HepG2 (cell line): Measurements from ENCODE around the gene VIPR1. TPM values are rescaled to one million over a fixed set of nuclear protein-coding genes. Genes with fewer than 3 reads are reported as not detected.

ENCODE experiments used
- ATAC-seq: fragments of 200-7000 bp; cut with Tn5 transposase; 3 replicates; pipeline ENCODE4 v1.9.1; 2020; ENCODE audit warnings: mild to moderate bottlenecking, moderate library complexity
- BruUV-seq: library from RNA; stranded (reverse); fragments of 400-500 nt; replicated peaks from 2 replicates; lab custom pipeline; 2021; lab: Mats Ljungman, UMichigan
- CTCF ChIA-PET: fragments of 300-600 bp; formaldehyde crosslinking; extraction: SDS; loops from one replicate; lab custom pipeline; 2021; ENCODE audit warnings: low total read pairs, inconsistent platforms, low intra/inter-chr PET ratio; lab: Yijun Ruan, JAX
- POLR2A ChIA-PET: fragments of 350-600 bp; sonication (Branson Sonifier 250); formaldehyde crosslinking; loops from one replicate; lab custom pipeline; 2020; ENCODE audit warnings: antibody characterized with exemption, inconsistent platforms; lab: Yijun Ruan, JAX
- DNase-seq: peaks from one replicate; pipeline ENCODE4 v3.0.0-alpha.2; 2015; ENCODE audit warnings: low spot score
- FAIRE-seq: peaks from 3 replicates; lab custom pipeline; 2011; peaks lifted over from hg19 to GRCh38; lab: Jason Lieb, UNC
- H2AFZ ChIP-seq: one replicate; pipeline ENCODE4 v1.6.1; 2011; ENCODE audit warnings: low read length, inconsistent platforms
- H3K27ac ChIP-seq: fragments of 300-600 bp; 3 replicates; pipeline ENCODE4 v1.8.0; 2011; ENCODE audit warnings: mixed run types, mild to moderate bottlenecking, mixed read lengths, low read length, inconsistent platforms; ENCODE audit not compliant: insufficient read depth; ENCODE audit errors: extremely low read length
- H3K27me3 ChIP-seq, 2 experiments: fragments of 200-600 bp in 1 of 2; 2 replicates in 1 of 2; 3 replicates in 1 of 2; pipeline versions ENCODE4 v1.6.0 to v1.8.0; 2011; ENCODE audit warnings: low read length in 2 of 2, mild to moderate bottlenecking in 2 of 2, moderate library complexity in 2 of 2, inconsistent platforms in 1 of 2; ENCODE audit not compliant: insufficient read depth in 2 of 2, control insufficient read depth in 1 of 2
- H3K36me3 ChIP-seq, 2 experiments: fragments of 200-600 bp in 1 of 2; replicated peaks in 1 of 2; 2 replicates in 1 of 2; 3 replicates in 1 of 2; pipeline versions ENCODE4 v1.5.1 to v1.8.0; 2011; ENCODE audit warnings: low read length in 2 of 2, inconsistent platforms in 1 of 2; ENCODE audit not compliant: insufficient read depth in 2 of 2, control insufficient read depth in 1 of 2
- H3K4me1 ChIP-seq: 2 replicates; pipeline ENCODE4 v1.5.1; 2012; ENCODE audit warnings: low read length, inconsistent platforms; ENCODE audit not compliant: insufficient read depth
- H3K4me2 ChIP-seq: 2 replicates; pipeline ENCODE4 v1.6.0; 2011; ENCODE audit warnings: low read depth, low read length, inconsistent platforms
- H3K4me3 ChIP-seq, 3 experiments: fragments of 200-600 bp in 1 of 3; sonication (generic), shearing (Covaris generic) in 1 of 3; replicated peaks in 1 of 3; 2 replicates each; pipeline ENCODE4 v1.5.1; 2011 to 2016; ENCODE audit warnings: low read length in 3 of 3, inconsistent platforms in 2 of 3, low read depth in 2 of 3, mild to moderate bottlenecking in 2 of 3, control low read depth in 1 of 3, mixed read lengths in 1 of 3; ENCODE audit not compliant: insufficient read depth in 1 of 3
- H3K79me2 ChIP-seq: one replicate; pipeline ENCODE4 v1.6.1; 2011; ENCODE audit warnings: low read length, inconsistent platforms; ENCODE audit not compliant: insufficient read depth
- H3K9ac ChIP-seq: 2 replicates; pipeline ENCODE4 v1.6.0; 2011; ENCODE audit warnings: mild to moderate bottlenecking, low read depth, low read length, inconsistent platforms; ENCODE audit not compliant: insufficient read depth
- H3K9me3 ChIP-seq: 2 replicates; pipeline ENCODE4 v1.5.1; 2012; ENCODE audit warnings: mild to moderate bottlenecking, low read length
- H4K20me1 ChIP-seq: 2 replicates; pipeline ENCODE4 v1.6.0; 2011; ENCODE audit warnings: inconsistent platforms, mild to moderate bottlenecking, low read length, moderate library complexity; ENCODE audit not compliant: insufficient read depth
- HOXA7 ChIP-seq: sonication (generic); formaldehyde crosslinking; IDR thresholded peaks from 2 replicates; pipeline ENCODE4 v1.8.1; 2022; ENCODE audit warnings: mild to moderate bottlenecking, missing genetic modification reagents, moderate library complexity
- IKZF4 ChIP-seq: sonication (generic); formaldehyde crosslinking; IDR thresholded peaks from 2 replicates; pipeline ENCODE4 v1.5.1; 2020; ENCODE audit warnings: borderline replicate concordance, mild to moderate bottlenecking, low read depth, missing genetic modification reagents; ENCODE audit errors: not compliant biosample characterization
- MAZ ChIP-seq, 2 experiments: sonication (generic) in 1 of 2; formaldehyde crosslinking in 1 of 2; IDR thresholded peaks; 2 replicates each; pipeline versions ENCODE4 v1.5.0 to v1.6.1; 2012 to 2020; ENCODE audit warnings: low read depth in 2 of 2, mild to moderate bottlenecking in 2 of 2, borderline replicate concordance in 1 of 2, improper control_type of control experiment in 1 of 2, low read length in 1 of 2, missing genetic modification reagents in 1 of 2, moderate library complexity in 1 of 2
- ZFYVE20 ChIP-seq: sonication (generic); formaldehyde crosslinking; IDR thresholded peaks from 2 replicates; pipeline ENCODE4 v1.8.0; 2023; ENCODE audit warnings: low read depth, mild to moderate bottlenecking, moderate library complexity, missing genetic modification reagents, borderline replicate concordance
- ZSCAN9 ChIP-seq: IDR thresholded peaks from 2 replicates; pipeline ENCODE4 v1.6.1; 2016; ENCODE audit warnings: borderline replicate concordance
- ZUFSP ChIP-seq: sonication (generic); formaldehyde crosslinking; IDR thresholded peaks from 2 replicates; pipeline ENCODE4 v1.9.0; 2021; ENCODE audit warnings: missing genetic modification reagents, mild to moderate bottlenecking, borderline replicate concordance
- WGBS: methylation state at CpG from one replicate; pipeline ENCODE4 v1.1.6; 2017; ENCODE audit warnings: low lambda C conversion rate; 5-methylcytosine and 5-hydroxymethylcytosine counted together
- in situ Hi-C: cut with HindIII; loops from 2 replicates; pipeline ENCODE4 v1.10.0; 2017; ENCODE audit warnings: low pct_unique_long_range_greater_than_20kb; ENCODE audit not compliant: extremely low pct_ligation_motif_present
- intact Hi-C: fragments of 100-400 bp; cut with micrococcal nuclease; formaldehyde crosslinking; loops from one replicate; pipeline ENCODE4 v1.10.0; 2022; ENCODE audit not compliant: unreplicated experiment
- polyA plus RNA-seq, 8 experiments: library from polyadenylated mRNA; depleted of rRNA in 3 of 8; stranded (reverse) in 7 of 8; unstranded in 1 of 8; fragments of >200 nt; fragmentation: Illumina TruSeq in 4 of 8; extraction: Trizol in 4 of 8; gene quantifications; 2 replicates each; pipeline versions ENCODE4 v1.2.1 to v1.2.3, GENCODE V29; 2011 to 2016; ENCODE audit warnings: low read depth in 4 of 8, missing spikeins in 1 of 8, mixed read lengths in 1 of 8; ENCODE audit not compliant: insufficient read depth in 1 of 8
- total RNA-seq, 5 experiments: library from RNA; depleted of rRNA; stranded (reverse); fragments of >200 nt; fragmentation: Illumina TruSeq; extraction: Trizol; gene quantifications; 2 replicates each; pipeline ENCODE4 v1.2.3, GENCODE V29; 2016; ENCODE audit warnings: low read depth in 1 of 5

Gene VIPR1
- total and polyA plus RNA-seq, 2 of the 13 experiments (the other 11 are each of a cell fraction or from before 2014, with no cell fraction given) = 0.04 to 0.11 TPM

DNA sequence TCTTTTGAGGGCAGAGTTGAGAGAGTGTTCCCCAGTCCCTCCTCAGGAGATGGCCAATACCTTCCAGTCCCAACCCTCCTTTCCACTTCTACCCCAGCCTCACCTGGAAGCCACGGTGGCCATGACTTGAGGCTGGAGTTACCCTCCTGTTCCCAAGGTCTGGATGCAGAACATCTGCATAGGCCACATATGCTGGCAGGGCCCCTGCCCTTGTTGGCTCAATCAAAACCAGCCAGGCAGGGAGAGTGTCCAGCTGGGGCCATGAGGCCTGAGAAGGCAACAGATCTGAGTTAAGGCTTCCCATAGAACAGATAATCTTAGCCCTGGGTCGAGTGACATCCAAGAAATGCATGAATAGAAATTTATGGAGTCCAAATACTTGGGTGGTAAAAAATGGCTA, 23.6 kb upstream of the VIPR1 start:
- POLR2A ChIA-PET = no interaction called here
- no peak for TF ChIP-seq ZSCAN9 (CRISPR knock-in tag)
- no peak for TF ChIP-seq HOXA7 (CRISPR knock-in tag)
- no peak for TF ChIP-seq ZFYVE20 (CRISPR knock-in tag)
- no peak for TF ChIP-seq ZUFSP (CRISPR knock-in tag)
- TF ChIP-seq MAZ (IDR thresholded peaks at IDR 0.05; ENCODE audit: borderline replicate concordance, low read depth, low read length) = no peak
- no peak for TF ChIP-seq MAZ (CRISPR knock-in tag; IDR thresholded peaks at IDR 0.05; ENCODE audit: low read depth)
- no peak for TF ChIP-seq IKZF4 (CRISPR knock-in tag)
- 5% methylated on average over 2 of the region's 2 CpGs for WGBS
- intact Hi-C loops = no loop called here
- no peaks in the 10 kb centered on the region for H3K79me2 ChIP-seq
- no peak for FAIRE-seq
- no peak overlapping the region for H3K4me2 ChIP-seq
- H4K20me1 ChIP-seq = no peaks in the 10 kb centered on the region
- peaks cover 1 to 3% of the 10 kb centered on the region in 2 experiments; a peak in 2 of 5 replicates for H3K27me3 ChIP-seq
- H3K4me3 ChIP-seq = no peak overlapping the region
- DNase-seq = no peak
- ATAC-seq = no peak
- H3K9ac ChIP-seq = no peak overlapping the region
- no peak overlapping the region for H2AFZ ChIP-seq
- CTCF ChIA-PET = no interaction called here
- no peaks in the 10 kb centered on the region for H3K36me3 ChIP-seq
- in situ Hi-C loops = no loop called here
- BruUV-seq = no TSS peak
- H3K9me3 ChIP-seq = no peaks in the 10 kb centered on the region
- H3K4me1 ChIP-seq = no peaks in the 10 kb centered on the region
- no peak overlapping the region for H3K27ac ChIP-seq
